ENCODE results near the gene EXT2. TPM values are rescaled to one million over a fixed set of nuclear protein-coding genes. Genes with fewer than 3 reads are reported as not detected.

The EXT2 gene
- total RNA-seq, 1 experiment from 2014 or later: 42.9 TPM

DNA sequence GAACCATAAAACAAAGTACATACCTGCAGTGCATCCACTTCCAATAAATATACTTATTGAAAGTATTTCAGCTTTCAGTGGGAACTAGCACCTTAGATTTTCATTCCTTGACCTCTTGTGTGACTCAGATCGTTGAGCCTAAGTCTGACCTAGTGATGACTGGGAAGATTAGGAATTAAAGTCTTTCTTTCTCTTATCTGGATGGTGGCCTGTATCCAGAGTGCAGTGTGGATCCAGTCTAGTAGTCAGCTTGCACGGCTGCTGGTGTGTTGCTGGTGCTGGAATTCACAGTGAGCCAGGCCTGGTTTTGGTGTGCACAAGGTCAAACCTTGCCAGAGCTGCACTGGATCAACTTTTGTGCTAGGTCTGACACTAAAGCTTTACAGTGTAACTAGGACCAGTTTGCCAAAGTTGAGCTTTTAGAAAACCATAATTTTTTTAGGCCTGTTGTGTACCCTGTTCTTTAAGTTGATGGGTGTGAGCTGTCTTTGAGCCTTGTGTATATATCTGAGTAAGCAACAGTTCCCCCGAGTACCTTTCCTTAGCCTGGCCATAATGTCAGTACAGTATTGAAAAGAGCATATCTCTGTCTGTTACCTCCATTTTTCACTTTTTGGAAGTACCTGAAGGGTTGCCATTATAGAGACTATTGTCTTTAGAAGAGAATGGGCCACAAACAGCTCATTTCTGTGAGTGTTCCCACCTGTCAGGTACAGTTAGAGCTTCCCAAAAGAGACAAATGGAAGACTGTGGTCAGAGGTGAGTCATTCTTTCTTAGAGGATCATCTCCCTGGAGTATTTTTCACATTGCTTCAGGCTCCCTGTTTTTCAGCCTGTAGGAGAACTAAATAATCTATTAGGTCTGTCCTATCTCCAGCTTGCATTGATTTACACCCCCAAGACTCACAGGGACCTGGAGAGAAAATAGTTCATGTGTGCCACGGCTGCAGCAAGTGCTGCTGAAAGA lies 124.6 kb downstream of the EXT2 start:
- H3K9ac ChIP-seq (ENCODE audit: extremely low read depth, insufficient read length, low read length): no peak overlapping the region
- no peak overlapping the region for H3K56ac ChIP-seq (ENCODE audit: insufficient read length, low read depth, low read length)
- no peak overlapping the region for H3K14ac ChIP-seq (ENCODE audit: insufficient read depth, low read length)
- H4K5ac ChIP-seq (ENCODE audit: insufficient read length, low read depth, low read length): no peak overlapping the region
- H3K4ac ChIP-seq (ENCODE audit: low read depth, low read length): no peak overlapping the region
- no peak overlapping the region for H2AK5ac ChIP-seq (ENCODE audit: insufficient read length, low read length)
- H3K18ac ChIP-seq (ENCODE audit: insufficient read length, low read depth, low read length): no peak overlapping the region
- no peaks in the 10 kb centered on the region for H4K20me1 ChIP-seq (ENCODE audit: control insufficient read depth, insufficient read depth, insufficient read length)
- H3K23ac ChIP-seq (ENCODE audit: insufficient read length, low read depth, low read length): no peak overlapping the region
- no peaks in the 10 kb centered on the region for H3K9me3 ChIP-seq (ENCODE audit: control insufficient read depth, low read depth, low read length)
- Mint-ChIP-seq H3K36me3 (ENCODE audit: insufficient read depth in 1 of 3, low read depth in 3 of 3) (no peaks in the 10 kb centered on the region), H3K27ac (peak overlapping the region in 2 of 3 experiments; percentile 25 to 51; a peak in 2 of 7 replicates), H3K27me3 (ENCODE audit: low read depth) (no peaks in the 10 kb centered on the region), H3K4me1 (no peaks in the 10 kb centered on the region), H3K9me3 (no peaks in the 10 kb centered on the region), H3K4me3 (no peak overlapping the region)
- H2BK120ac ChIP-seq (ENCODE audit: low read depth, low read length, poor library complexity, severe bottlenecking): no peak overlapping the region
- DNase-seq: no peak
- no peak overlapping the region for H3T11ph ChIP-seq (ENCODE audit: low read length)
- WGBS (ENCODE audit: extremely low coverage, insufficient read length, low lambda C conversion rate): no CpG with 5 or more reads among the region's 4 CpGs
- H3K4me2 ChIP-seq (ENCODE audit: insufficient read depth, insufficient read length, low read length): no peak overlapping the region
- no peak overlapping the region for H2BK15ac ChIP-seq (ENCODE audit: low read depth, low read length)
- H4K8ac ChIP-seq (replicated peaks; ENCODE audit: insufficient read length, low read depth, low read length): no peak overlapping the region
- H2AFZ ChIP-seq (ENCODE audit: low read length): no peak overlapping the region
- no peak overlapping the region for H3K27ac ChIP-seq (ENCODE audit: insufficient read length, low read depth, low read length)
- no peaks in the 10 kb centered on the region for H3K4me1 ChIP-seq (ENCODE audit: insufficient read depth, low read length)
- TF ChIP-seq, protein P1, sequence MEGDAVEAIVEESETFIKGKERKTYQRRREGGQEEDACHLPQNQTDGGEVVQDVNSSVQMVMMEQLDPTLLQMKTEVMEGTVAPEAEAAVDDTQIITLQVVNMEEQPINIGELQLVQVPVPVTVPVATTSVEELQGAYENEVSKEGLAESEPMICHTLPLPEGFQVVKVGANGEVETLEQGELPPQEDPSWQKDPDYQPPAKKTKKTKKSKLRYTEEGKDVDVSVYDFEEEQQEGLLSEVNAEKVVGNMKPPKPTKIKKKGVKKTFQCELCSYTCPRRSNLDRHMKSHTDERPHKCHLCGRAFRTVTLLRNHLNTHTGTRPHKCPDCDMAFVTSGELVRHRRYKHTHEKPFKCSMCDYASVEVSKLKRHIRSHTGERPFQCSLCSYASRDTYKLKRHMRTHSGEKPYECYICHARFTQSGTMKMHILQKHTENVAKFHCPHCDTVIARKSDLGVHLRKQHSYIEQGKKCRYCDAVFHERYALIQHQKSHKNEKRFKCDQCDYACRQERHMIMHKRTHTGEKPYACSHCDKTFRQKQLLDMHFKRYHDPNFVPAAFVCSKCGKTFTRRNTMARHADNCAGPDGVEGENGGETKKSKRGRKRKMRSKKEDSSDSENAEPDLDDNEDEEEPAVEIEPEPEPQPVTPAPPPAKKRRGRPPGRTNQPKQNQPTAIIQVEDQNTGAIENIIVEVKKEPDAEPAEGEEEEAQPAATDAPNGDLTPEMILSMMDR (conservative IDR thresholded peaks at IDR 0.05): no peak
- no peak overlapping the region for H2BK12ac ChIP-seq (ENCODE audit: insufficient read length, low read depth, low read length)
- H3K27me3 ChIP-seq (ENCODE audit: insufficient read depth, low read length): no peaks in the 10 kb centered on the region
- H2BK20ac ChIP-seq (ENCODE audit: low read depth, low read length, poor library complexity, severe bottlenecking): no peak overlapping the region
- no peaks in the 10 kb centered on the region for H3K23me2 ChIP-seq (ENCODE audit: insufficient read length, low read depth, low read length, poor library complexity, severe bottlenecking)
- H2BK5ac ChIP-seq (ENCODE audit: insufficient read length, low read length): no peak overlapping the region
- H4K91ac ChIP-seq (ENCODE audit: insufficient read length, low read depth, low read length): no peak overlapping the region
- H3K79me1 ChIP-seq (ENCODE audit: insufficient read depth, low read depth, low read length, poor library complexity, severe bottlenecking): no peaks in the 10 kb centered on the region
- H3K79me2 ChIP-seq (ENCODE audit: insufficient read depth, low read length): no peaks in the 10 kb centered on the region
